Activated CD8-positive, alpha-beta memory T cell treated with anti-CD3 and anti-CD28 coated beads for 1 hour (primary cell): ENCODE measurements around the gene NTMT2.

Experiments
- DNase-seq, 2 donors: peaks; one replicate each; pipeline ENCODE4 v3.0.0-alpha.2; 2020; ENCODE audit warnings: low read depth in 1 of 2; ENCODE audit errors: extremely low read depth in 1 of 2

The NTMT2 gene

DNA sequence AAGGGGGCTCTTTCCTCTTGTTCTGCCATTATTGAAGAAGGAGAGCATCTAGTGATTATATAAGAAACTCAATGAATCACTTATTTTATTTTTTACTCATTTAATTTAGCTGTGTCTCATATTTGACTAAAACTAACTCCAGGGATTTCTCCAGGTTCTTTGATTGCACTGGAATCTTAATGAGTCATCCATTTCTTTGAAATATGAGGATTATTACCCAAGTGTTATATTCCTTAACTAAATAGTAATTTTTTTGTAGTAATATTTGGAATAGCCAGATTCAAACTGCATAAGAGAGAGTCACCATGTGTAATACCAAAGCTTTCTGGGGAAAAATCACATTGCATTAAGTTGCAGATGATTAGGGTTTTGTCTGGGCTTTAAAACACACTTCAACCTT, 59.5 kb downstream of the NTMT2 start:
- DNase-seq = no peak

DNA sequence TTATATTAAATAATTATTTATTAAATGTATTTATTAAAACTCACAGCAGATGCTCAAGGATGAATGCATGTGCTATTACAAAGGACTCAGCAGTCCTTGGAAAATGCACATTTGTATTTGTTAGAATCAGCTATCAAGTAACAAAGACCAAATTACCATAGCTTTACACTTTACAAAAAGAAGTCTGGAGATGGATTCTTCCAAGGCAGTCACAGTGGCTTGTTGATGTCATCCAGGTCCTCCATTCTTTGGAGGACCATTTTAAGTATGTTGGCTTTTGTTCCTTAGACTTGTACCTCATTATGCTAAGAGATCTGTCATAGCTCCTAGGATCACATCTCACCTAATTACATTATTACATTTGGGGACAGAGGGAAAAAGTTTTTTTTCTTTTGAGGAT, 63.4 kb downstream of the NTMT2 start:
- DNase-seq = no peak

DNA sequence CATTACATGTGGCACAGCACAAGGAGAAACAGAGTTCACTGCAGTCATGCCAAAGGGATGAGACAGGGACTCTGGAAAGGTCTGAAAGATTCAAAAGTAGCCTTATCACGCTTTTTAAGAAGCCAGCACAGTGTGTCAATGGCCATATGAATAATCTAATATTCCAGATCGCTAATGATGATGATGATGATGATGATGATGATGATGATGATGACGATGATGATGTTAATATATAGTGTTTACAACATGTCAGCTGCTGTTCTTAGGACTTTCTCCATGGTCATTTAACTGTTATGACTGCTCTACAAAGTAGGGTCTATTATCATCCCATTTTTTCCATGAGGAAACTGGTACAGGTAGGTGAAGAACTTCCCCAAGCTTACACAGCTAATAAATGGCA, 64.4 kb downstream of the NTMT2 start:
- no peak for DNase-seq

DNA sequence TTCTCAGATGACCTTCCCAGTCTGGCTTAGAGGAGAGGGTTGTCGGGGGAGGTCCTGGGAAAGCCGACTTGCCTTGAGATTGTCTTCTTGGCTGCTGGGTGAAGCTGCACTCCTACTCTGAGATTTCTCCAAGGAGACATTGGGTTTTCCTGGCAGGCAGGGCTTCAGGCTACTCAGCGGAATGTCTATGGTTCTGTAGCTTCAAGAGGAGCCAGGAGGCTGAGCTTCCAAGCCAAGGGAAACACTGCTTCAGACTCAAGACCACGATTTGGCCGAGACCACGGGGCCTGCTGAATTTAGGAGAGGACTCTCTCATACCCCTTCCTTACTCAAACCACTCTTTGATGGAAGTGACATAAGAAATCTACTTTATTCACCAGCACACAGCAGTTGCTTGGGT, 67.8 kb downstream of the NTMT2 start:
- DNase-seq = no peak

DNA sequence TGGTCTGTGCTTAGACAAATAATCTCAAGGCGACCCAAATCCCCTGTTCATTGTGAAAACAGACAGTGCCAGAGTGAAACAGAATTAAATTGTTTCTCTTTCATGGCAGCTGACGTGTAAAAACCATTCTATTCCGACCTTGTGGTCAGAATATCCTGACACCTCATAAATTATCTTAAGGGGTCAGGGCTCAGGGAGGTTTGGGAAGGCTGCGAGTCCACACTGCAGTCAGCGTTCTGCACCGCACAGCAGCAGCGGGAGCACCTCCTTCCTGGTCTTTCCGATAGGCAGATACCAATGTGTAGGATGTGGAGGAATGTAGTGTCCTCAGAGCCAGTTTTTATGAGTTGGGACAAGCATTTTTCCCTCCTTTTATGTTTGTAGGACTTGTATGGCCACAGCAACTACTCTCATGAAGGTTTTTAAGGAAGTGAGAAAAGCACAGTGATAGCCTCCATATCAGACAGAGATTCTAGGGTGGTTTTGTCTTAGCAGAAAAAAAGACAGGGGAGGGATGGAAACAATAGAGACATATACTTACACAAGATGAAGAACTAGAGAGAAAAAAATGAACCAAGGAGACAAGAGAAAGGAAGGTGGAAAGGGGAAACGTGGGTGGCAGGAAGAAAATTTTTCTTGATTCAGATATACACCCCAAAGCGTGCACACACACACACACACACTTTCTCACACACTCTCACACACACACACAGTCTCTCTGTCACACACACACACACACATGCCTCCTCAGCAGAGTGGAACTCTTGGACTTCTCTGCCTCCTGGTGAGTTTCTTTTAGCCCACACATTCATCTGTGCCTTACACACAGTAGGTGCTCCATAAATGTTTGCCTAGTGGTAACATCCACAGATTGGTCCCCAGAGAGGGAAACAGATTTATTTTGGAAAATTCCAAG, 68.6 kb downstream of the NTMT2 start:
- DNase-seq = no peak

DNA sequence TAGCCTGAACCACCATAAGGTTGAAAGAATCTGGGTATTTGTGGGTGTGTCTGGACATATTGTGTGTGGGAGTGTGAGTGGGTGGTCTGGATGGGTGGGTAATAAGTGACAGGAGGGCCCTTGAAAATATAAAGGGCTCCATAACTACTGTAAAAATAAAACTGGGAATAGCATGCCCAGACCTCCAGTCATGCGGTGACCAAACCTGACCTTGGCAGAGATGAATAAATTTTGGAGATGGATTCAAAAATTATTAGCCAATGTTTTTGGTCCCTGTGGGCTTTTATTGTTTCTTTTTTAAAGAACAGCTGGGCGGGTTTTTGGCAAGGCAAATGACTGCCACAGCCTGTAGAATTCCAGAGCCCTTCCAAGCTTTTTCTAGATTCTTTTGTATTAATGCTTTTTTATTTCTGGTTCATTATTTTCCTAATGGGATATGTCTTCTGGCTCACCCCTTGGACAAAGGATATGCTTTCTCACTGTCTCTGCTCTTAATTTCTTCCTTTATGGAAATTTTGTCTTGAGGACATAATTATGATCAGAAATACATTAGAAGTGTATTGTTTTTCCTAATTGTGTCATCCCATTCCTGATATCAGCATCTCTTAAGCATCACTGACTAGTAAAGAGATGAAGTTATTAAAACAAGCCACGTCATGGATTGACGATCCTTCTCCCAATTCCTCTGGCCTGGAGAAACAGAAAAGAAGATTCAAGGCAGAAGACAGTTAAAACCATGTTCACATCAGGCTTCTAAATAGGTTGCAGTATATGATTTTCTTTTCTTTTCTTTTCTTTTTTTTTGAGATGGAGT, 69.5 kb downstream of the NTMT2 start:
- no peak for DNase-seq

DNA sequence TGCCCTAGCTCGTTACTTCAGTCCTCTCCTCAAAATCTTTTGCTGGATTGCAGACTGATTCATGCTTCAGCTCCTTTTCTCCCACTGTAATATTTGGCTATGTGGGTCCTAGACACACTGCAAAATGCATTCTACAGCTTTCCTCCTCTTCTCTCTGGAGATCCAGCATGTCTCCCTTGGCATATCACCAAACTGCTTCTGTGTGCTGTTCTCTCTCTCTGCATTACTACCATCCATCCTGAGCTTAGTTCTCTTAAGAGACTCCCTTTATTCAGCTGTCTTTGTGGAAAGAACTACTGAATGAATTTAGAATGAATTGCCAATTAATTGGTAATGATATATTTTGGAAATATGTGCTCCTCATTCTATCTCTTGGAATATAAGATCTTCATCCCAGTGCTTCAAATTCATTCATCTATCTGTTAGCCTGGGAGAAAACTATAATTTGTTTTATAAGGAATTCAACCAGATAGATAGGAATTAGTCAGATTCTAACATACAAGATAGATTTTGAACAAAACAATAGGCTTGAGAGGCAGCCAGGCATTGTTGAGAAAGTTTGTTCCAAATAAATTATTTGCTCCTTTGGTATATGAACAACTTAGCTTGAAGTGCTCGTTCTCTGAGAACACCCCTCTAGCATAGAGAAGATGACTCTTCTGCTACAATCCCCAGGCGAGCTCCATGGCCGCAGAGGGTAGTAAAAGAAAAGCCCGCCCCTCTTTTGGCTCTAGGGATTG, 71.9 kb downstream of the NTMT2 start:
- DNase-seq = no peak

DNA sequence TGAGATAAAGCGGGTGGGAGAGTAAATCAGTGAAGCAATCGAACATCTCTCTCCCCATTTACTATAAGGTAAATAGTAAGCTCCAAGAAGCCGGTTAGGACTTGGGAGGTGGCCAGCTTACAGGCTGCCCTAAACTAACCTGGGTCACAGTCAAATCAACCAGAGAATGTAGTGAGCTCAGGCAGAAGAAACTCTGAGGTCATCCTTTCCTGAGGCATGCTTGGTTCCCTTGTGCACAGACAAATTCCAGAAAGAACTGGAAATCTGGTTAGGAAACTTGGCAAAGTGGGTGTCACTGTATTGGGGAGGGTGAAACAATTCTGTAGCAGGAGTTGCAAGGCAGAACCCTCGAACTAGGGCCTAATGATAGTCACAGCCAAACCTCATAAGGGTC, 72.5 kb downstream of the NTMT2 start:
- no peak for DNase-seq
